HG02852 (cell line): ENCODE results near the gene FANK1.
"Not testable (repeated sequence)": the region's sequence is repeated elsewhere in the genome, so short reads cannot be mapped to it uniquely, and the experiment has no call there.

Experiments
- ATAC-seq: cut with Tn5 transposase; IDR thresholded peaks from one replicate; pipeline ENCODE4 v1.9.1; 2021; ENCODE audit warnings: mild to moderate bottlenecking, moderate library complexity; ENCODE audit not compliant: unreplicated experiment

FANK1 gene

GRCh38 chr10:125926247-125926646 is 29.9 kb downstream of the FANK1 start:
- ATAC-seq: no peak

- not testable (repeated sequence) for ATAC-seq
Measured at GRCh38 chr10:125927265-125927664, 30.9 kb downstream of the FANK1 start.

- no peak for ATAC-seq
Measured at GRCh38 chr10:125928928-125929585, 32.7 kb downstream of the FANK1 start.

- no peak for ATAC-seq
Measured at GRCh38 chr10:125929618-125930017, 33.3 kb downstream of the FANK1 start.

GRCh38 chr10:125933693-125934092 is 37.3 kb downstream of the FANK1 start:
- no peak for ATAC-seq

- ATAC-seq: no peak
Measured at GRCh38 chr10:125936331-125936730, 40.0 kb downstream of the FANK1 start.

GRCh38 chr10:125940515-125940914 is 44.2 kb downstream of the FANK1 start:
- no peak for ATAC-seq

GRCh38 chr10:125951290-125951689 is 54.9 kb downstream of the FANK1 start:
- ATAC-seq: no peak

- ATAC-seq: no peak
Measured at GRCh38 chr10:125953778-125954385, 57.5 kb downstream of the FANK1 start.

- no peak for ATAC-seq
Measured at GRCh38 chr10:125955766-125956165, 59.4 kb downstream of the FANK1 start.

- ATAC-seq: no peak
Measured at GRCh38 chr10:125961743-125962142, 65.4 kb downstream of the FANK1 start.

- no peak for ATAC-seq
Measured at GRCh38 chr10:125962200-125962599, 65.8 kb downstream of the FANK1 start.

- no peak for ATAC-seq
Measured at GRCh38 chr10:125964558-125964957, 68.2 kb downstream of the FANK1 start.

GRCh38 chr10:125967533-125967932 is 71.2 kb downstream of the FANK1 start:
- no peak for ATAC-seq

- not testable (repeated sequence) for ATAC-seq
Measured at GRCh38 chr10:125970077-125970630, 73.8 kb downstream of the FANK1 start.

GRCh38 chr10:125976960-125977605 is 80.7 kb downstream of the FANK1 start:
- no peak for ATAC-seq

GRCh38 chr10:125979976-125980375 is 83.6 kb downstream of the FANK1 start:
- no peak for ATAC-seq

GRCh38 chr10:125980521-125981035 is 84.2 kb downstream of the FANK1 start:
- no peak for ATAC-seq

- ATAC-seq: peak; percentile 69
Measured at GRCh38 chr10:125982260-125982948, 86.0 kb downstream of the FANK1 start.

- no peak for ATAC-seq
Measured at GRCh38 chr10:125983161-125983560, 86.8 kb downstream of the FANK1 start.

- no peak for ATAC-seq
Measured at GRCh38 chr10:125983656-125984055, 87.3 kb downstream of the FANK1 start.
